Progenitor cell of endocrine pancreas (in vitro differentiated cells): ENCODE data around the gene PALM3. TPM values are rescaled to one million over a fixed set of nuclear protein-coding genes. Genes with fewer than 3 reads are reported as not detected.

Source experiments
- DNase-seq: peaks from one replicate; pipeline ENCODE4 v3.0.0; 2021; ENCODE audit warnings: low spot score; ENCODE audit not compliant: unreplicated experiment
- H3K27ac Mint-ChIP-seq: 2 replicates; pipeline ENCODE4 v1.8.0; 2021; ENCODE audit warnings: mild to moderate bottlenecking, moderate library complexity, mixed read lengths
- H3K27me3 Mint-ChIP-seq: 2 replicates; pipeline ENCODE4 v1.8.0; 2021; ENCODE audit warnings: mixed read lengths
- H3K36me3 Mint-ChIP-seq: 2 replicates; pipeline ENCODE4 v1.8.0; 2022; ENCODE audit warnings: mixed read lengths; ENCODE audit not compliant: insufficient read depth
- H3K4me1 Mint-ChIP-seq: 2 replicates; pipeline ENCODE4 v1.8.0; 2021; ENCODE audit warnings: low read depth, mixed read lengths
- H3K4me3 Mint-ChIP-seq: 2 replicates; pipeline ENCODE4 v1.8.0; 2021; ENCODE audit warnings: low read depth, mild to moderate bottlenecking, moderate library complexity, mixed read lengths
- H3K9me3 Mint-ChIP-seq: 2 replicates; pipeline ENCODE4 v1.8.0; 2021; ENCODE audit warnings: low read depth, mixed read lengths
- CTCF ChIP-seq: fragments of 200-600 bp; sonication (generic); IDR thresholded peaks from one replicate; pipeline ENCODE4 v1.5.0; 2021; ENCODE audit warnings: antibody characterized with exemption, mild to moderate bottlenecking; ENCODE audit not compliant: unreplicated experiment
- total RNA-seq: library from RNA; stranded (reverse); gene quantifications from 2 replicates; pipeline ENCODE4 v1.2.1, GENCODE V29; 2021

PALM3 gene
- total RNA-seq, 1 donor from 2014 or later: 5.7 TPM

GRCh38 chr19:14055396-14055795, 6.5 kb downstream of the PALM3 start:
- Mint-ChIP-seq H3K9me3 (no peaks in the 10 kb centered on the region), H3K27ac (no peak overlapping the region), H3K4me1 (no peaks in the 10 kb centered on the region), H3K36me3 (peaks cover 2% of the 10 kb centered on the region), H3K4me3 (no peak overlapping the region), H3K27me3 (peaks cover 62% of the 10 kb centered on the region)
- DNase-seq: no peak
- TF ChIP-seq CTCF: no peak

GRCh38 chr19:14054721-14055120, 7.2 kb downstream of the PALM3 start:
- DNase-seq: no peak
- Mint-ChIP-seq H3K9me3 (no peaks in the 10 kb centered on the region), H3K36me3 (peaks cover 3% of the 10 kb centered on the region), H3K4me1 (no peaks in the 10 kb centered on the region), H3K27me3 (peaks cover 55% of the 10 kb centered on the region), H3K27ac (no peak overlapping the region), H3K4me3 (no peak overlapping the region)
- no peak for TF ChIP-seq CTCF

- DNase-seq: no peak
- Mint-ChIP-seq H3K36me3 (peaks cover 3% of the 10 kb centered on the region), H3K9me3 (no peaks in the 10 kb centered on the region), H3K27me3 (peaks cover 49% of the 10 kb centered on the region), H3K4me1 (no peaks in the 10 kb centered on the region), H3K27ac (no peak overlapping the region), H3K4me3 (no peak overlapping the region)
- TF ChIP-seq CTCF: no peak
Observed at GRCh38 chr19:14054099-14054498, 7.8 kb downstream of the PALM3 start.

GRCh38 chr19:14053500-14053899, 8.4 kb downstream of the PALM3 start:
- H3K27ac Mint-ChIP-seq: no peak overlapping the region

GRCh38 chr19:14053032-14053431, 8.8 kb downstream of the PALM3 start:
- DNase-seq: no peak
- peaks cover 38% of the 10 kb centered on the region for H3K27me3 Mint-ChIP-seq
- no peak for TF ChIP-seq CTCF
- H3K9me3 Mint-ChIP-seq: no peaks in the 10 kb centered on the region
- H3K27ac Mint-ChIP-seq: no peak overlapping the region
- no peak overlapping the region for H3K4me3 Mint-ChIP-seq
- H3K4me1 Mint-ChIP-seq: no peaks in the 10 kb centered on the region
- H3K36me3 Mint-ChIP-seq: peaks cover 3% of the 10 kb centered on the region

More at GRCh38 chr19:14053500-14053899, 8.4 kb downstream of the PALM3 start:
- no peak overlapping the region for H3K4me3 Mint-ChIP-seq
- TF ChIP-seq CTCF: no peak
- peaks cover 3% of the 10 kb centered on the region for H3K36me3 Mint-ChIP-seq
- H3K4me1 Mint-ChIP-seq: no peaks in the 10 kb centered on the region
- no peaks in the 10 kb centered on the region for H3K9me3 Mint-ChIP-seq
- peaks cover 43% of the 10 kb centered on the region for H3K27me3 Mint-ChIP-seq
- DNase-seq: no peak
